Tibial artery (tissue), 4 donors: Measurements from ENCODE around the gene PAOX.

Experiments used
- DNase-seq, 2 donors: peaks; one replicate each; pipeline ENCODE4 v3.0.0-alpha.2; 2019
- H3K27ac ChIP-seq, 2 donors: fragments of 200-600 bp; sonication (generic) in 1 of 2; 1 replicate in 1 of 2; 2 replicates in 1 of 2; pipeline ENCODE4 v1.5.1; 2018 to 2019; ENCODE audit warnings: mild to moderate bottlenecking in 1 of 2
- H3K27me3 ChIP-seq, 2 donors: fragments of 200-600 bp; sonication (generic) in 1 of 2; one replicate each; pipeline versions ENCODE4 v1.5.1 to v1.6.0; 2016 to 2019
- H3K36me3 ChIP-seq, 3 donors: fragments of 200-600 bp; sonication (generic) in 2 of 3; one replicate each; pipeline ENCODE4 v1.5.1; 2016 to 2019; ENCODE audit warnings: mild to moderate bottlenecking in 2 of 3
- H3K4me1 ChIP-seq, 4 donors: fragments of 200-600 bp; sonication (generic) in 2 of 4; 1 replicate in 3 of 4; 2 replicates in 1 of 4; pipeline ENCODE4 v1.5.1; 2016 to 2019
- H3K4me3 ChIP-seq, 2 donors: fragments of 200-600 bp; sonication (generic) in 1 of 2; 1 replicate in 1 of 2; 2 replicates in 1 of 2; pipeline ENCODE4 v1.5.1; 2018 to 2019; ENCODE audit warnings: mild to moderate bottlenecking in 2 of 2
- H3K9me3 ChIP-seq, 3 donors: fragments of 200-600 bp; sonication (generic) in 1 of 3; one replicate each; pipeline ENCODE4 v1.5.1; 2016 to 2019
- intact Hi-C: fragments of 100-400 bp; cut with DNase I; formaldehyde crosslinking; loops from one replicate; pipeline ENCODE4 v1.15.0; 2023; ENCODE audit warnings: low total_unique reads
- TF ChIP-seq, protein P1 (sequence below), 2 experiments: fragments of 200-600 bp in 1 of 2; fragments of 450-650 bp in 1 of 2; IDR thresholded peaks; one replicate each; pipeline ENCODE4 v1.5.1; 2017 to 2019; ENCODE audit warnings: antibody characterized with exemption in 2 of 2, mild to moderate bottlenecking in 1 of 2, moderate library complexity in 1 of 2

PAOX gene

DNA sequence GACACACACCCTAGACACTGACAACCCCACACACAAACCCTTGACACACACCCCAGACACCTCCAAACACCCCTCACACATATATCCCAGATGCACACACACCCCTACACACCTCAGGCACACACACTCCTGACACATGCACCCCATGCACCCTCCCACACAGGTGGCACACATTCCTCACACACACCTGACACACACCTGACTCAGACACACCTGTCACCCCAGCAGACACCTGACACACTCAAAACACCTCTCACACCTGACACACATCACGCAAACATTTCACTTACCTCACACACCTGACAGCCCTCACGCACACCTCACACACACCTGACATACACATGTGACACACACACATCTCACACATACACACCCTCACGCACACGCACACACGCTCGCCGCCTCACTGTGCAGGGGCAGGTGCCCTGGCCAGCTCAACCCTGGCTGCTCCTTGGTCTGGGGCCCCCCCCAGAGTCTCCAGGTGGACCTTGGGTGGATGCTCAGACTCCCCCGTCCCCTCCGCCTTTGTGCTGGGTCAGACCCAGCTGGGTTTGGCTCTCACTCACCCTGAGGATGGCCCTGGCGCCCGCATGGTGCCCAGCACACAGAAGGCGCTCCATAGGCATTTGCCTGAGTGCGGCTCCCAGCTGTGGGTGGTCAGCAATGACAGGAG is 39.2 kb upstream of the PAOX start:
- TF ChIP-seq, protein P1, sequence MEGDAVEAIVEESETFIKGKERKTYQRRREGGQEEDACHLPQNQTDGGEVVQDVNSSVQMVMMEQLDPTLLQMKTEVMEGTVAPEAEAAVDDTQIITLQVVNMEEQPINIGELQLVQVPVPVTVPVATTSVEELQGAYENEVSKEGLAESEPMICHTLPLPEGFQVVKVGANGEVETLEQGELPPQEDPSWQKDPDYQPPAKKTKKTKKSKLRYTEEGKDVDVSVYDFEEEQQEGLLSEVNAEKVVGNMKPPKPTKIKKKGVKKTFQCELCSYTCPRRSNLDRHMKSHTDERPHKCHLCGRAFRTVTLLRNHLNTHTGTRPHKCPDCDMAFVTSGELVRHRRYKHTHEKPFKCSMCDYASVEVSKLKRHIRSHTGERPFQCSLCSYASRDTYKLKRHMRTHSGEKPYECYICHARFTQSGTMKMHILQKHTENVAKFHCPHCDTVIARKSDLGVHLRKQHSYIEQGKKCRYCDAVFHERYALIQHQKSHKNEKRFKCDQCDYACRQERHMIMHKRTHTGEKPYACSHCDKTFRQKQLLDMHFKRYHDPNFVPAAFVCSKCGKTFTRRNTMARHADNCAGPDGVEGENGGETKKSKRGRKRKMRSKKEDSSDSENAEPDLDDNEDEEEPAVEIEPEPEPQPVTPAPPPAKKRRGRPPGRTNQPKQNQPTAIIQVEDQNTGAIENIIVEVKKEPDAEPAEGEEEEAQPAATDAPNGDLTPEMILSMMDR (IDR thresholded peaks at IDR 0.05), result no peak
- peaks cover 0 to 22% (median 21%) of the 10 kb centered on the region in 4 donors for H3K4me1 ChIP-seq
- H3K27me3 ChIP-seq, result peaks cover 9 to 92% of the 10 kb centered on the region in 2 donors
- H3K9me3 ChIP-seq, result no peaks in the 10 kb centered on the region
- DNase-seq, result no peak
- no peak overlapping the region for H3K27ac ChIP-seq
- no peak overlapping the region for H3K4me3 ChIP-seq
- H3K36me3 ChIP-seq, result no peaks in the 10 kb centered on the region
- intact Hi-C loops, result no loop called here

DNA sequence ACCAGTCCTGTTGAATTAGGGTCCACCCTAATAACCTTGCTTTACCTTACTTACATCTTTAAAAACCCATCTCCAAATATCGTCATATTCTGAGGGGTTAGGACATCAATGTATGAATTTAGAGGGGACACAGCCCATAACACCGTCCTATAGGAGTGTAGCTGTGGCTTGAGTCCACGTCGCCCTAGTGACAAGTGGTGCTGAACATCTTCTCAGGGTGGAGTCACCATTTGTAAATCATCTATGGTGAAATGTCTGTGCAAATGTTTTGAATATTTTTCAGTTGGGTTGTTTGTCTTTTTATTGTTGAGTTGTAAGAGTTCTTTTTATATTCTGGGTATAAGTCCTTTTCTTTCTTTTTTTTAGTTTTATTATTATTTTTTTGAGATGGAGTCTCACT is 37.1 kb upstream of the PAOX start:
- Histone ChIP-seq H3K36me3 (no peaks in the 10 kb centered on the region), H3K27me3 (peaks cover 0 to 91% of the 10 kb centered on the region in 2 donors)
- no peak for DNase-seq

DNA sequence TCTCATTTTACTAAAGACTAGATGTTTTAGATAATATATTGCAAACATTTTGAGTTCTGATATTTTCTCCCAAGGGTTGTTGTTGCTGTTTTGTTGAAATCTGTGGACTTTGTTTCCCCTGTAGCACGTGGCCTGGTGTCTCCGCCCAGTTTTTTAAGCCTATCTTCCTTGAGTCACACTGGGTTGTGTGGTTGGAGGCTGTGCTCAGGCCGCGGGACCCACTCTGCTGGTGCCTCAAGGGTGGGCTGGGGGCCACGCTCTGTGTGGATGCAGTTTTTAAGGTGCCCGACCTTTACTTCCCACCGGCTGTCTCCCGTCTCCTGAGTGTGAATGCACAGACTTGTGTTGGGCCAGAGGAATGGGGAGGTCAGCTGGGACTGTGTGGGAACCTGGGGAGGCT is 36.1 kb upstream of the PAOX start:
- Histone ChIP-seq H3K4me3 (no peak overlapping the region), H3K4me1 (no peaks in the 10 kb centered on the region), H3K36me3 (no peaks in the 10 kb centered on the region), H3K27me3 (peaks cover 0 to 91% of the 10 kb centered on the region in 2 donors), H3K27ac (no peak overlapping the region), H3K9me3 (no peaks in the 10 kb centered on the region)
- intact Hi-C loops, result no loop called here
- TF ChIP-seq, protein P1 (IDR thresholded peaks at IDR 0.05), result no peak
- DNase-seq, result no peak

More for the DNA sequence above, 37.1 kb upstream of the PAOX start:
- Histone ChIP-seq H3K4me1 (peaks cover 0 to 1% (median under 1%) of the 10 kb centered on the region in 4 donors), H3K4me3 (no peak overlapping the region), H3K27ac (no peak overlapping the region), H3K9me3 (no peaks in the 10 kb centered on the region)
- TF ChIP-seq, protein P1 (IDR thresholded peaks at IDR 0.05), result no peak
- intact Hi-C loops, result no loop called here

DNA sequence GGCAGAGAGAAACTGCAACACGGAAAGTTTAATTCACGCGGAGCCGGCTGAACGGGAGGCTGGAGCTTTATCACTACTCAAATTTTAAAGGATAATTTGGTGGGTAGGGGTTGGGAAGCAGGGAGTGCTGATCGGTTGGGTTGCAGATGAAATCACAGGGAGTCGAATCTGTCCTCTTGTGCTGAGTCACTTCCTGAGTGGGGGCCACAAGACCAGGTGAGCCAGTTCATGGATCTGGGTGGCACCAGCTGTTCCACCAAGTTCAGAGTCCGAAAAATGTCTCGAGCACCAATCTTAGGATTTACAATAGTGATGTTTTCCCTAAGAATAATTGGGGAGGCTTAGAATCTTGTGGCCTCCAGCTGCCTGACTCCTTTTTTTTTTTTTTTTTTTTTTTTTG is 35.5 kb upstream of the PAOX start:
- DNase-seq, result no peak
- TF ChIP-seq, protein P1 (IDR thresholded peaks at IDR 0.05), result no peak
- Histone ChIP-seq H3K4me3 (no peak overlapping the region), H3K27me3 (peaks cover 0 to 91% of the 10 kb centered on the region in 2 donors), H3K4me1 (no peaks in the 10 kb centered on the region), H3K36me3 (no peaks in the 10 kb centered on the region), H3K27ac (no peak overlapping the region), H3K9me3 (no peaks in the 10 kb centered on the region)
- intact Hi-C loops, result no loop called here

DNA sequence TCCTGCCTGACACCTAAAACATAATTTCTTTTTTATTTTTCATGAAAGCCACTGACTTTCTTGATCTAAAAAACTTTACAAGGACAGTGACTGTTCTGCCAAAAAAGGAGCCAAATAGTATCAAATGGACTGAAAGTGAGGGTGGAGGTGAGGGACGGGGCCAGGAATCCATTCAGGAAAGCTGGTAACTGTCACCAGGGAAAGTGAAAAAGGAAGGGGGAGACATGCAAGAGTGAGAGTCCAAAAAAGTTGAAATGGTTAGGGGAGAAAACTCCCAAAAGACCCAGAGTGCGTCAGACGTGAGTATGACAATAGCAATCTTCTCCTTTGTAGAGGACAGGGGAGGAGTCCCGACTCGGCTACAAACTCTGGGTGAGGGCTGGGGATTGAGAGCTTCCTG is 34.8 kb upstream of the PAOX start:
- no peak overlapping the region for H3K4me3 ChIP-seq
- H3K27ac ChIP-seq, result no peak overlapping the region
- H3K36me3 ChIP-seq, result no peaks in the 10 kb centered on the region
- intact Hi-C loops, result no loop called here
- DNase-seq, result no peak
- TF ChIP-seq, protein P1 (IDR thresholded peaks at IDR 0.05), result no peak
- no peaks in the 10 kb centered on the region for H3K9me3 ChIP-seq
- no peaks in the 10 kb centered on the region for H3K4me1 ChIP-seq
- H3K27me3 ChIP-seq, result peaks cover 0 to 91% of the 10 kb centered on the region in 2 donors
